Endometrial microvascular endothelial cells (primary cell): ENCODE results near the gene PRKG1. TPM values are rescaled to one million over a fixed set of nuclear protein-coding genes. Genes with fewer than 3 reads are reported as not detected.
"Not testable (repeated sequence)": the region's sequence is repeated elsewhere in the genome, so short reads cannot be mapped to it uniquely, and the experiment has no call there.

Experiments
- in situ Hi-C: cut with HindIII; loops from 2 replicates; pipeline ENCODE4 v1.10.0; 2017; ENCODE audit warnings: low sequenced_read_pairs, low pct_unique_long_range_greater_than_20kb; ENCODE audit errors: inconsistent ontology term
- total RNA-seq: library from RNA; depleted of rRNA; stranded (reverse); fragments of >200 nt; gene quantifications from one replicate; pipeline ENCODE4 v1.2.3, GENCODE V29; 2015; ENCODE audit errors: inconsistent ontology term

Gene PRKG1
- total RNA-seq, 1 donor from 2014 or later = not detected

DNA sequence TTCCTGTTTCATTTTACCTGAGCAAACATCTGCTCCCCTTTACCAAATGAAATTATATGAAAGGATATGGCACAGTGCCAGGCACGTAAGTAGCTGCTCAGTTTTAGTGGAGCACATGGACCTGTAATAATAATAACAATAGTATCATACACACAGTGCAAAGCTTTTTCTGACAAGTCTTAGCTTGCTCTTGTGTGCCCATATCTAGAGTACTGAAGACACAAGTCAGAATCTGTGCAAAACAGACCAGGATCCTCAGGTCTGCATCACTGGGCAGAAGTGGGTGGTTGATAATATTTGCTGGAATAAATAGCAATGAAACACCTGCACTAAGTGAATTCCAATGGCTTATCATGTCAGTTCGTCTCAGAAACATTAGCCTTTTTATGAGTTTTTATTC, 1154.3 kb downstream of the PRKG1 start:
- in situ Hi-C loops = no loop called here

- in situ Hi-C loops = no loop called here
Measured at GRCh38 chr10:52229291-52229931, 1155.1 kb downstream of the PRKG1 start.

DNA sequence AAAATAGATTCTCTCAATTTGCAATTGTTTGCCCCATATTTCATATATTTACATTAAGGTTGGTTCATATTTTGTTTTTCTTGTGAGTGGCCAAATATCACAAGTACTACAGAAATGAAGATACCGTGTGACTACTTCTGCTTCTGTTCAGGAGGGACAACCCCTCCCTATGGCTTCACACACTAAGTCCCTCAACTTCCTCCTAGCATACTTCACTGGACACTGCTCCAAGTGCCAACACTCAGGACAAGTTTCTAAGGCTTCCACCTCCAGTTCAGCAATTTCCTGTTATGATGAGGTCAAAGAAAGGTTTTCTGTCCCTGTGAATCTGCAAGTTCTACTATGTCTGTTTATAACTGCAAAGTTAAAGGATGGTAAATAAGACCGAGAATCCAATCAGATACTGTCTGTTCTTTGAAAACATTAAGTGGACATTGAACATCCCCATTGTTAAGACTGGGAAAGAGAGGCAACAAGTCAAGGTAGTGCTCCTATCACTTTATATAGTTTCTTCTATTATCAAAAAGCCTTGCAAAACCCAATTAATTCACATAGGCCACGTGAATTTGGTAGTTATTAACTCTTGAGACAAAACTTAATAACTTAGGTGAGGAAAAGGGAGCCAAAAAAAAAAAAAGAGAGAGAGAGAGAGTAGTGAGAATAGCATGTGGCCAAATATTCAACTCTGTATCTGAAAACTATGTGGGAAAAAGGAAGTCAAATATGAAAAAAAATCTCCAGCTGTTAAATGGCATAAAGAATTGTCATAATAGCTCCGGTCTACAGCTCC, 1158.5 kb downstream of the PRKG1 start:
- in situ Hi-C loops = no loop called here

- in situ Hi-C loops = not testable (repeated sequence)
Measured at GRCh38 chr10:52233351-52233991, 1159.2 kb downstream of the PRKG1 start.

- in situ Hi-C loops = no loop called here
Measured at GRCh38 chr10:52239771-52240170, 1165.5 kb downstream of the PRKG1 start.

DNA sequence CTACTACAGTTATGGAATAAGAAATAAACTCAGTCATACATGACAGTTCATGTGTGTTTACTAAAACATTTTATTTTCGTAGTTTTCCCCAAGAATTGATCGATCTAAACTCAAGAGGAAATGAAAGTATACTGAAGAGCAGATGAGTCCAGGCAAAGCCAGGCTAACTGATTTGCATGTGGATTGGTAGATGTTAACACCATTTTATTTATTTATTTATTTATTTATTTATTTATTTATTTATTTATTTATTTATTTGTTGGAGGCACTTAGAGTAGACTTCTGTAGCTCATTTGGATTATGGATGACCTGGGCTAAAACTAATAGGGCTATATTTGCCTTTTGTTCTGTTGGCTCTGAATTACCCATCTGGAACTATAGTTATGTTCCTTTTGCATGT, 1171.3 kb downstream of the PRKG1 start:
- in situ Hi-C loops = no loop called here

DNA sequence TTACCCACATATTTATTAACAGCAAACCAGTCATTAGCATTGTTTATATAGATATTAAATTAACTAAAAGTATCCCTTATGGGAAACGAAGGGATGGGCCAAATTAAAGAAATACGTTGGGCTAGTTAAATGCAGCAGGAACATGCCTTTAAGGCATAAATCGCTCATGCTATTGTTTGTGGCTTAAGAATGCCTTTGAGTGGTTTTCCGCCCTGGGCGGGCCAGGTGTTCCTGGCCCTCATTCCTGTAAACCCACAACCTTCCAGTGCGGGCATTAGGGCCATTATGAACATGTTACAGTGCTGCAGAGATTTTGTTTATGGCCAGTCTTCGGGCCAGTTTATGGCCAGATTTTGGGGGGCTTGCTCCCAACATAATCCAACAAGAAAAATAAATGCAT, 1173.6 kb downstream of the PRKG1 start:
- in situ Hi-C loops = not testable (repeated sequence)

GRCh38 chr10:52248697-52249306, 1174.5 kb downstream of the PRKG1 start:
- in situ Hi-C loops = no loop called here

DNA sequence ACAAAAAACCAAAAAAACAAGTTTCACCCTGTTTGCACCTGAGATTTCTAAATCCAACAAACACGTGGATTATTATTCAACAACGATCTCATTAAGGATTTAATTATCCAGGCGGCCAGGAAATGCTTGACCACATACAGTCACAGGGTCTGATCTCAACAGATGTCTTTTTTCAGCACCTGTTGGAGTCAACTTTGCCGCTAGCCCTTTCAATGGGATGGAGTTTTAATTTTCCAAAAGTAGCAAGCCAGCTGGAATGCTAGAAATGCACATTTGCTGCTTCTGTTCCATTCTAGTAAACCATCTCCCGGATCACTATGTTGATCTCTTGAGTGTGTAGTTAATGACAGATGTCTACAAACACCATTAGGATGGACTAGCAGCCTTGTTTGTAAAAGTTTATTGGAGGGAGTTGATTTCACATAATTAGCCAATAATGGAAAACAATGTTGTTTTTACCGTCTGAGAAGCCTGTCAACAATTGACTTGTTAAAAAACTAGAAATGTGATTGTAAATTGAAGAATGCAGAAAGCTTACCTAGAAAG, 1175.6 kb downstream of the PRKG1 start:
- in situ Hi-C loops = no loop called here

- in situ Hi-C loops = no loop called here
Measured at GRCh38 chr10:52250510-52250909, 1176.2 kb downstream of the PRKG1 start.

- in situ Hi-C loops = no loop called here
Measured at GRCh38 chr10:52252307-52252706, 1178.0 kb downstream of the PRKG1 start.

DNA sequence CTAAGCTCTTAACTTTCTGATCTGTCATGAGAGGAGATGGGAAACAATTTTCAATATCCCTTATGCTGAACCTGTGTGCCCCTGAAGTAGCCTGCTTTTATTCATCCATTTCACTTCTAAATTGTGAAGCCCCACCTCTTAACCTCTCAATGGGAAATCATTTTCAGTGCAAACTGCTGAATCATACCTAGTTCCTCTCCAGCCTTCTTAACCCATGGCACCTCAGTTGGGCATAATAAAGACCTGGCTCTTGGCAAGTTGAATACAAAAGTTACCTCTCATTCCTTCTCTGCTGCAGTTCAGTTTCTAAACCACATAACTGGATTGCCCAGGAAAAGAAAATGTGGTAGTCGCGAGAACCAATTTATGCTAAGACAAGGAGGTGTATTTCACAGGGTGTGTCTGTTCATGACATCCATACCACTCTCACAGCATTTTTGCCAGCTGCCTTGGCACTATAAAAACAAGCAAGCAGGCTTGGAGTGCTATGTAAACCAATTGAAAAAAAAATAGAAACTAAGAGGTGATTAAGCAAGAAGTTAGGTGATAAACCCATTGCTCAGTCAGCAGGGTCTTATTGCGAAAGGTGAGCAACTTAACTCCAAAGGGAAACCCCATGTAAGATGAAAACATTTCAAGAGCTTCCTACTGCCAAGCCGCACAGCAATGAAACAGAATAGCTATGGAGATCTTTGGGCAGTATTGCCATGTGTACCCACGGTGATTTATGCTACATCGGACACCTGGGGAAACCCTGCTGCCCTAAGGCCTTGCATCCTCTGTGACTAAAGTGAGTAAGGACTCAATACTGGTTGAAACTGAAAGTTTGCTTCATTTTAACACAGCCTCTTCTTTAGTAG, 1182.8 kb downstream of the PRKG1 start:
- in situ Hi-C loops = no loop called here

GRCh38 chr10:52257692-52258075, 1183.4 kb downstream of the PRKG1 start:
- in situ Hi-C loops = no loop called here

DNA sequence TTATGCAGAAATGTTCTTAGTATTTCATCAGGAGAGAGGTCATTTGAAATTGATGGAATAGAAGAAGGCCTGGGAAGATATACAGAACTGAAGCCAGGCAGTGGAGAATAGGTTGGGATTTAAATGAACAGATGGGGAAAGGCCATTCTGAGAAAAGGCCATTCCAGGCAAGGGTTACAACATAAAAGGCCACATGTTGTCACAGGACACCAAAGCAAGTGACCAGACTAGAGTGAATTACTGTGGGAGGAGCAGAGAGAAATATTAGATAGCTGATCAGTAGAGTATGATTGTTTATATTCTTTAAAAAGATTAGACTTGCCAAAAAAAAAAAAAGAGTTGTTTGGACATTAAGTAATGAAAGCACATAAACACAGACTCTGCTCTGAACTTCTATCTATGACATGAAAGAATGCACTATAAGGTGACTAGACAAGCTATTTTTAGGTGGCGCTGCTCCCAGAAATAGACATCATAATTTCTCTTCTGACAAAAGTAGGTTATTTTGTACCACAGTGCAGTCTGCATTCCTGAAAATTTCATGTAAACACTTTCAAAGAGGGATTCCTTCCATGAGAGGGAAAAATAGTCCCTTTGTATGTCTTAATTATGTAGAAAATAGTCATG, 1184.6 kb downstream of the PRKG1 start:
- in situ Hi-C loops = no loop called here

DNA sequence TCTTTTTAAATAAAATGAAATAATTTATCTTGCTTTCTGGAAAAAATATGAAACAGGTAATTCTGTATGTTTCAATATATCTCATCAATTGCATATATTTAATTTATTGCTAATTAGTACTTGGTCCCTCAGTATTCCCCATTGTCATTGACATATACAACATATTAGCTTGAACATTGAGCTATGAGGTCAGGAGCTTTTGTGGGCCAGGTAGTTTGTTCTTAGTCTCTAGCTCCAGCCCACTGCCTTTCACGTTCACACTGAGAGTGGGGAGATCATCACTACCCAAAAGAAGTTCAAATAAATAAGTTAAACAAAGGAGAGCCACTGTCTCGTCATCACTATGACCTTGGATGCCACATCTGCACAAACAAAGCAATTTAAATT, 1185.1 kb downstream of the PRKG1 start:
- in situ Hi-C loops = no loop called here

DNA sequence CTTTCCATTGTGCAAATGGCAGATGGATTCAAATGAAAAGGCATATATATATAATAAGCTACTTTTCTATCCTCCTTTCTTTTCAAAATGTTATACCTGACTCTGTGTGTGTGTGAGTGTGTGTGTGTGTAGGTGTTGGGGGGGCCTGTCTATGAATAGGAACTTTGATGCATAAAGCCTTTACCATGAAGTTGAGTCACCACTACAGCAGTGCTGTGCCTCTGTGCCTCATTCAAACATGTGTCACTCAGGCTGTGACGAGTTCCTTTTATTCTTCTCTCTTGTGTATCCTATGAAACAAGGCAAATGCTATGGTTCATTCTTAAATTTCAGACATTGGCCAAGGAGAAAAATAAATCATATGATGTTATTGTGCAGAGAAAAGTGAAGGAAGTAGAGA, 1187.1 kb downstream of the PRKG1 start:
- in situ Hi-C loops = no loop called here

DNA sequence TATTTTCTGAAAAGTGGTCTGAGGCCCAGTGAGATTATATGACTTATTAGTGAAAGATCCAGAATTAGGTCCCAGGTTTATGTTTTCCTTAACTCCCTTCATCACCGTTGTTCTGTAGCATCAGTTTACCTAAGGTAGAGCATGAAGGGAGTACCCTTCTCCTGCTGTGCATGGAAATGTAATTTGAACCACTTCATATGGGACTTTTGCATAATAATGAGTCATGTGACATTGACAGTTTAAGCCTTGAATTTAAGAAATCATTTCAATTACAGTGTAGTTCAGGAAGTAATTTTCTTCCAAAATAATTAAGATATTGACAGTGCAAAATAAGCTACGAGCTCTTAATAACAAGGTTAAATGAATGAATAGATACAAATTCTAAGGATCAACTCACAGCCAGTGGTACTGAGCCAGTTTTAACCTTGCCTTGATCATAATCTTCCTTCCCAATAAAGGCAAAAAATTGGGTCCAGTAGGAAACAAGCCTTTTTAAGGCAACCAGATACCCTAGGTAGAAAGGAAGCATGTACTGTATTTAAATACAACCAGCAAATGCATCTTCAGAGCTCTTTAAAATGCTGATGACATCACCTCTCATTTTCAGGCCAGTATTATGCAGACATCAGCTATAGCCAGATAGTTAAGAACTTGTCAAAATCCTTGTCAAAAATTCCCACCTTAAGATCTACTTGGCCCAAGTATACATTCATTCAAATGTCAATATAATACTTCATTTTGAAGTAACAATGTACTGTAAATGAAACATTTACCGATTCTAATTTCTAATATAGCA, 1191.0 kb downstream of the PRKG1 start:
- in situ Hi-C loops = no loop called here
